Stimulated activated CD4-positive, alpha-beta T cell treated with anti-CD3 and anti-CD28 coated beads, Interleukin-15, amount 100 ng/mL, for 48 hours (primary cell): ENCODE data around the gene SFRP5.

ENCODE experiments used
- DNase-seq, 2 donors: peaks; one replicate each; pipeline ENCODE4 v3.0.0-alpha.2; 2020; ENCODE audit warnings: low read depth in 2 of 2

The SFRP5 gene

DNA sequence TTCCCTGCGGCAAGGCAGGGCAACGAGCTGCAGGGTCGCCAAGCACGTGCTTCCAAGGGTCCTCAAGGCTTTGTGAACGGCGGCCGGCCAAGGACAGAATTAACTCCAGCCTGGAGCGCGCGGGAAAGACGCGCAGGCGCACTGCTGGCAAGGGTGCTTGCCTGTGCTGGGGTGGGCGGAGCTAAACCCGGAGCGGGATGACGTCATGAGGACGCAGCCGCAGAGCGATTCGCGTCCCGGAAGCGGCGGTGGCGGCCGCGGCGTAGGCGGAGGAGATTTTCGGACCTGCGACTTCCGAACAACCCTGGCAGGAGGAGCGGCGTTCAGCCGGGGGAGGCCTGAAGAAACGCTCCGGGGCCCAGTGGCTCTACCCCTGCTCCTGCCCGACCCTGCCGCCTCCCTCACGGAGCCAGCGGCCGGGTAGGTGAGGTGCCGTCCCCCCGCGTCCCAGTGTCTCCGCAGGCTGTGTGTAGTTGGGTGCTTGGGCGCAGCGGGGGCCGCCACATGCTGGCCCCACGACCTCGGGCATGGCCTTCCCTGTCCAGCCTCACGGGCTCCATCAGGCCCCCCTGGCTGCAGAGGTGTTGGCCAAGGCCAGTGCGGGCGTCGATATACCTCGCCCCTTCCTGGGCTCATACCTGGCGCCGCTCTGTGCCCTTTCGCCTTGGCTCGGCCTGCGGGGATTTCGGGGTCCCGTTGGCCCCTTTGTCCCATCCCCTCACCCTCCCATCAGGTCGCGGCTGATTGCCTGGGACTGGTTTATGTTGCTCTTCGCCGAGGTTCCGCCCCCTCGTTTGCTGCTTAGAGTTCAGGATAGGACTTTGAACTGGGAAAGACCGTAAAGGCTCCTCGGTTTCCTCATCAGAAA lies 34.7 kb downstream of the SFRP5 start, which contains the start of gene ZFYVE27:
Gene ZFYVE27, plus strand, starts transcription at position 227 of the 868 bp plus-strand sequence. CDS start 1,350 bp downstream, outside the sequence.
- peak; percentile 94 to 96 for DNase-seq

GRCh38 chr10:97736403-97736901 lies 35.3 kb downstream of the SFRP5 start:
- no peak for DNase-seq

GRCh38 chr10:97734021-97734420 lies 37.8 kb downstream of the SFRP5 start:
- DNase-seq: no peak

DNA sequence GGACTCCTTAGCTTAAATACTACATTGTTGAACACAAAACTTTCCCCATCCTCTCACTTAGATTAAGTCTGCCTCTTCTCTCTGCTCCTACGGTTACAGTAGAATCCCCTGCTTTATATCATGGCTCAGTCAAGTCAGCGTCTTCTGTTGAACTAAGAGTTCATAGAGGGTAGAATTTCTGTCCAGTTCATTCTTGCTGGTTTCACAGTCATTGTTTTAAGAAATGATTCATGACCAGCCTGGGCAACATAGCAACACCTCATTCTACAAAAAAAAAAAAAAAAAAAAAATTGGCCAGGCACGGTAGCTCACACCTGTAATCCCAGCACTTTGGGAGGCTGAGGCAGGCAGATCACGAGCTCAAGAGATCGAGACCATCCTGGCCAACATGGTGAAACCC lies 38.5 kb downstream of the SFRP5 start:
- no peak for DNase-seq

DNA sequence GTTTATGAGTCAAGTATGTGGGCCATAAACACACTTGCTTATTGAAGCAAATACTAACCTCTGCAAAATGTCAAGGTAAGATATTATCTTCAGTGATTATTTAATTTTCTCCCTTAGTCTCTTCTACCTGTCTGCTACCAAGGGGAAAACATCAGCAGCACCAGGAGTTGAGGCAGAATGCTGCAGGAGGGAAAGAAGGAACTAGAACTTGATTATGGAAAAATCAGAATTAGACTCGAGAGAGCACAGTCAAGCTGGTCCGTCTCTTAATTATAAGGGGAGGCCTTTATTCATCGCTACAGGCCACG lies 39.8 kb downstream of the SFRP5 start:
- no peak for DNase-seq

DNA sequence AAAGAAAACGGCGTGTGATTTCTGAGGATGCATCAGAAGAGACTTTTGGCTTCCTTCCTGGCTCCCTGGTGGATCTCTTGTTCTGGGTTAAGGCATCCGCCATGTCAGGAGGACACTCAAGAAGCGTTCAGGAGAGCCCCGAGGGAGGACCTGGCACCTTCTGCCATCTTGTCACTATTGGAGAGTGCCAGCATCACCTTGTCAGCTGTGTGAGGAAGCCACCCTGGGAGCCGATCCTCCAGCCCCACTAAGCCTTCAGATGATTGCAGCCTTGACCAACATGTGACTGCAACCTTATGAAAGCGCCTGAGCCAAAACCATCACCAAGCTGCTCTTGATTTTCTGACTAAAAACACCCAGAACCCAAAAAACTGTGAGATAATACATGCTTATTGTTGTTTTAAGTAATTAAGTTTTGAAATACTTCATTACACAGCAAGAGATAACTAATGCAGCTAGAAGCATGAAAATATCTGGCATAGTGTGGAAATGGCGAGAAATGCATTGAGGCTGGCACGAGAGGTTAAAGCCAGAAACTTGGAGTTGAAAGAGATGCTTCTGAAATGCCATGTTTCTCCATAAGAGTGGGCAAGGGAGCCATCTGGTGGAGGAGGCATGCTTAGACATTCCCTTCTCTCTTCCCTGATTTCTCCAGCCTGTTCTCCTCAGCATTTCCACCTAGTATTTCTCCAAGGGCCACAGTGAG lies 40.3 kb downstream of the SFRP5 start:
- no peak for DNase-seq

GRCh38 chr10:97729014-97729413 lies 42.8 kb downstream of the SFRP5 start:
- no peak for DNase-seq

GRCh38 chr10:97726636-97727178 lies 45.1 kb downstream of the SFRP5 start:
- no peak for DNase-seq

- no peak for DNase-seq
Measured at GRCh38 chr10:97724341-97724941, 47.4 kb downstream of the SFRP5 start.

GRCh38 chr10:97723001-97723400 lies 48.8 kb downstream of the SFRP5 start:
- no peak for DNase-seq

DNA sequence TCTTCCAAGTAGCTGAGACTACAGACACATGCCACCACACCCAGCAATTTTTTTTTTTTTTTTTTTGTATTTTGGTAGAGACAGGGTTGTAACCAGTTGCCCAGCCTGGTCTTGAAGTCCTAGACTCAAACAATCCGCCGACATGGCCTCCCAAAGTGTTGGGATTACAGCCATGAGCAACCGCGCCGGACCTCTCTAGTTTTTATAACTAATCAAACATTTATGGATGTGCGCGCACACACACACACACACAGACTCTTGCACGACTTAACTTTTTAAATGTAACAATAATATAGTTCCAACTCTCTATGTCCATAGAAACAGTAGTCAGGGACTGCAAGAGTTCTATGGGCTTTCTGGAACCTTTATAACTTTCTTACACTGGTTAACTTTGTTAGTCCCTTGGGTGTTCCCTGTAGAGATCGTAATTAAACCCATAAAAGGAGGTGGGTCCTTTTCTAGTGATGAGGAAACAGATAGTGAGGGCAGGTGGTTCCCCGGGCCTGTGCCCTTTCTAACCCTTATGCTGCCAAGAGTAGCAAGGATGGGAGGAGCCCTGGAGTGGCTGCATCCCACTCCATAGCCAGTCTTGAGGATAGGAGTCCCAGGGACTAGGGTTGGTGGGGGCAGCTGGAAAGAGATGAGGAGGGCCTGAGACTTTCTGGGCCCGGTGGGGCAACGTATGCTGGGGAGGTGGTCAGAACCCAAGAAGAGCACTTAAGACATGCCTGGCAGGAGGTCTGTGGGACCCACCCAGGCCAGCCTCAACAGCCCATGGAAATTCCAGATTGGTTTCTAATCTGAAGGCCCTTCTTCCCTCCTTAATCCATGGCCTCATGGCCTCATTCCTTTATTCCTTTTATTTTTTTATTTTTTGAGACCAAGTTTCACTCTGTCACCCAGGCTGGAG lies 49.7 kb downstream of the SFRP5 start:
- no peak for DNase-seq

DNA sequence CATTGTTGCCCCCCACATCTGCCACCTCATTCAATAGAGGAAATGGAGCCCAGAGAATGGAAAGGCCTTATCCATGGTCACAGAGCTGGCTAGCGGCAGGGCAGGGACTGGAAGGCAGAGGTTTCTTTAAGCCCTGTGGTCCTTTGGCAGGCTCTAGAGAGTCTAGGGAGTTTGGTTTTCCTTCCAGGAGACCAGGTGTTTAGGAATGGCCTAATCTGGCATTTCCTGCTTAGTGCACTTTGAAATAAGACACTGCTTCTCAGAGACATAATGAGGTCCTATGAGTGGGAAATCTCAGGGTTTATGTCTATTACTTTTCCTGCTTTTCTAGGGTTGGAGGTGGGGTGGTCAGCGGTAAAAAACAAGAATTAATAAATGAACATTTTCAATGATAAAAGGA lies 52.2 kb downstream of the SFRP5 start:
- no peak for DNase-seq

- DNase-seq: no peak
Measured at GRCh38 chr10:97718659-97719142, 53.1 kb downstream of the SFRP5 start.

GRCh38 chr10:97718178-97718577 lies 53.6 kb downstream of the SFRP5 start:
- DNase-seq: no peak

DNA sequence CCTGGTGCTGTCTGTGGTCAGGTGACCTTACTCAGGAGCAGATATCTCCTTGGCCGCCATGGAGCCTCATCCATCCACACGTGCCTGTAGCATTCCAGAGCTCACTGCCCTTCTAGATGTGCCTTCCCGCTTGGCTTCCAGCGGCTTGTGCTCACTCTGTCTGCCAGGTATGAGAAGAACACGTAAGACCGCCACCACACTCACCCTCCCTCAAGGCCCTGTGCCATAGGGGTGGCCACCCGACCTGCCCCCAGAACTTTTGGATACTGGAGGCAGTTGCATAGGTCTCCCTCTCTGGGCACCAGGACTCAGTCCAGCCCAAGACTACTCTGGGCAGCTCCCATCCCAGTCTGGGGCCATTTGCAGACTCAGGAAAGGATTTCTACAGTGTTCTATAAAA lies 54.2 kb downstream of the SFRP5 start:
- DNase-seq: no peak
